ENCODE results near the gene LCAT. TPM values are rescaled to one million over a fixed set of nuclear protein-coding genes. Genes with fewer than 3 reads are reported as not detected.

LCAT gene
- polyA plus RNA-seq, 2 donors = 6.2 to 22.9 TPM

GRCh38 chr16:67969254-67970039, 25.5 kb upstream of the LCAT start:
- Histone ChIP-seq H3K4me3 (ENCODE audit: low read depth in 1 of 2, low read length in 2 of 2) (peak overlapping the region; percentile 69 to 82), H3K4me1 (ENCODE audit: control insufficient read depth in 2 of 2, insufficient read depth in 2 of 2, low read length in 1 of 2) (peaks cover 6 to 20% of the 10 kb centered on the region in 2 donors), H3K27me3 (ENCODE audit: control insufficient read depth in 1 of 2, insufficient read depth in 2 of 2, low read length in 2 of 2) (no peaks in the 10 kb centered on the region), H3K27ac (ENCODE audit: low read depth in 2 of 2, low read length in 1 of 2) (peak overlapping the region; percentile 80 to 95), H3K36me3 (ENCODE audit: control insufficient read depth in 2 of 2, insufficient read depth in 2 of 2, low read length in 1 of 2) (no peaks in the 10 kb centered on the region), H3K9me3 (ENCODE audit: control insufficient read depth in 2 of 2, insufficient read depth in 1 of 2, low read depth in 1 of 2, low read length in 1 of 2) (no peaks in the 10 kb centered on the region)
- 42 to 43% methylated on average over 40 of the region's 40 CpGs for WGBS, 2 donors

- peaks cover 10 to 20% of the 10 kb centered on the region in 2 donors for H3K4me1 ChIP-seq (ENCODE audit: control insufficient read depth in 2 of 2, insufficient read depth in 2 of 2, low read length in 1 of 2)
- 0 to 2% methylated on average over 68 to 78 of the region's 78 CpGs for WGBS, 2 donors
- no peaks in the 10 kb centered on the region for H3K36me3 ChIP-seq (ENCODE audit: control insufficient read depth in 2 of 2, insufficient read depth in 2 of 2, low read length in 1 of 2)
These were observed 24.7 kb upstream of the LCAT start, which contains the start of gene SLC12A4 for GRCh38 chr16:67968400-67969253. SLC12A4 (minus strand) TSS chr16:67968637; CDS start chr16:67968553, 84 bp downstream.

GRCh38 chr16:67967958-67968399, 24.1 kb upstream of the LCAT start:
- no peaks in the 10 kb centered on the region for H3K27me3 ChIP-seq (ENCODE audit: control insufficient read depth in 1 of 2, insufficient read depth in 2 of 2, low read length in 2 of 2)
- H3K9me3 ChIP-seq (ENCODE audit: control insufficient read depth in 2 of 2, insufficient read depth in 1 of 2, low read depth in 1 of 2, low read length in 1 of 2) = no peaks in the 10 kb centered on the region
- peaks cover 0 to 3% of the 10 kb centered on the region in 2 donors for H3K36me3 ChIP-seq (ENCODE audit: control insufficient read depth in 2 of 2, insufficient read depth in 2 of 2, low read length in 1 of 2)
- peaks cover 10 to 20% of the 10 kb centered on the region in 2 donors for H3K4me1 ChIP-seq (ENCODE audit: control insufficient read depth in 2 of 2, insufficient read depth in 2 of 2, low read length in 1 of 2)
- peak overlapping the region; percentile 95 for H3K27ac ChIP-seq (ENCODE audit: low read depth in 2 of 2, low read length in 1 of 2)
- peak overlapping the region; percentile 69 to 82 for H3K4me3 ChIP-seq (ENCODE audit: low read depth in 1 of 2, low read length in 2 of 2)
- WGBS, 2 donors = 1% methylated on average over 34 to 45 of the region's 45 CpGs

More at GRCh38 chr16:67968400-67969253, 24.7 kb upstream of the LCAT start, which contains the start of gene SLC12A4:
- H3K27ac ChIP-seq (ENCODE audit: low read depth in 2 of 2, low read length in 1 of 2) = peak within 1 kb of the TSS; percentile 95
- H3K4me3 ChIP-seq (ENCODE audit: low read depth in 1 of 2, low read length in 2 of 2) = peak within 1 kb of the TSS; percentile 69 to 82
- no peaks in the 10 kb centered on the region for H3K27me3 ChIP-seq (ENCODE audit: control insufficient read depth in 1 of 2, insufficient read depth in 2 of 2, low read length in 2 of 2)
- no peaks in the 10 kb centered on the region for H3K9me3 ChIP-seq (ENCODE audit: control insufficient read depth in 2 of 2, insufficient read depth in 1 of 2, low read depth in 1 of 2, low read length in 1 of 2)

GRCh38 chr16:67967183-67967957, 23.4 kb upstream of the LCAT start:
- Histone ChIP-seq H3K4me1 (ENCODE audit: control insufficient read depth in 2 of 2, insufficient read depth in 2 of 2, low read length in 1 of 2) (peaks cover 10 to 20% of the 10 kb centered on the region in 2 donors), H3K4me3 (ENCODE audit: low read depth in 1 of 2, low read length in 2 of 2) (peak overlapping the region; percentile 69 to 82)
- WGBS, 2 donors = 6 to 18% methylated on average over 18 of the region's 18 CpGs

GRCh38 chr16:67966549-67967182, 22.7 kb upstream of the LCAT start:
- Histone ChIP-seq H3K36me3 (ENCODE audit: control insufficient read depth in 2 of 2, insufficient read depth in 2 of 2, low read length in 1 of 2) (peaks cover 0 to 4% of the 10 kb centered on the region in 2 donors), H3K9me3 (ENCODE audit: control insufficient read depth in 2 of 2, insufficient read depth in 1 of 2, low read depth in 1 of 2, low read length in 1 of 2) (no peaks in the 10 kb centered on the region), H3K27me3 (ENCODE audit: control insufficient read depth in 1 of 2, insufficient read depth in 2 of 2, low read length in 2 of 2) (no peaks in the 10 kb centered on the region), H3K4me1 (ENCODE audit: control insufficient read depth in 2 of 2, insufficient read depth in 2 of 2, low read length in 1 of 2) (peaks cover 13 to 27% of the 10 kb centered on the region in 2 donors), H3K27ac (ENCODE audit: low read depth in 2 of 2, low read length in 1 of 2) (peak overlapping the region; percentile 21 to 95), H3K4me3 (ENCODE audit: low read depth in 1 of 2, low read length in 2 of 2) (peak overlapping the region; percentile 69 to 82)
- WGBS, 2 donors = 41 to 57% methylated on average over 3 of the region's 3 CpGs

More at GRCh38 chr16:67967183-67967957, 23.4 kb upstream of the LCAT start:
- H3K9me3 ChIP-seq (ENCODE audit: control insufficient read depth in 2 of 2, insufficient read depth in 1 of 2, low read depth in 1 of 2, low read length in 1 of 2) = no peaks in the 10 kb centered on the region
- peaks cover 0 to 4% of the 10 kb centered on the region in 2 donors for H3K36me3 ChIP-seq (ENCODE audit: control insufficient read depth in 2 of 2, insufficient read depth in 2 of 2, low read length in 1 of 2)
- H3K27ac ChIP-seq (ENCODE audit: low read depth in 2 of 2, low read length in 1 of 2) = peak overlapping the region; percentile 95
- H3K27me3 ChIP-seq (ENCODE audit: control insufficient read depth in 1 of 2, insufficient read depth in 2 of 2, low read length in 2 of 2) = no peaks in the 10 kb centered on the region

- H3K4me3 ChIP-seq (ENCODE audit: low read depth in 1 of 2, low read length in 2 of 2) = no peak overlapping the region
- WGBS, 2 donors = 49 to 64% methylated on average over 11 of the region's 11 CpGs
- peaks cover 4% of the 10 kb centered on the region in 2 donors for H3K36me3 ChIP-seq (ENCODE audit: control insufficient read depth in 2 of 2, insufficient read depth in 2 of 2, low read length in 1 of 2)
- H3K27me3 ChIP-seq (ENCODE audit: control insufficient read depth in 1 of 2, insufficient read depth in 2 of 2, low read length in 2 of 2) = no peaks in the 10 kb centered on the region
- no peaks in the 10 kb centered on the region for H3K9me3 ChIP-seq (ENCODE audit: control insufficient read depth in 2 of 2, insufficient read depth in 1 of 2, low read depth in 1 of 2, low read length in 1 of 2)
- H3K27ac ChIP-seq (ENCODE audit: low read depth in 2 of 2, low read length in 1 of 2) = peak overlapping the region in 1 of 2 donors; percentile 95
- peaks cover 18 to 33% of the 10 kb centered on the region in 2 donors for H3K4me1 ChIP-seq (ENCODE audit: control insufficient read depth in 2 of 2, insufficient read depth in 2 of 2, low read length in 1 of 2)
These were observed 22.0 kb upstream of the LCAT start for GRCh38 chr16:67965668-67966548.

GRCh38 chr16:67964477-67965131, 20.7 kb upstream of the LCAT start:
- Histone ChIP-seq H3K4me3 (ENCODE audit: low read depth in 1 of 2, low read length in 2 of 2) (no peak overlapping the region), H3K4me1 (ENCODE audit: control insufficient read depth in 2 of 2, insufficient read depth in 2 of 2, low read length in 1 of 2) (peaks cover 18 to 39% of the 10 kb centered on the region in 2 donors), H3K36me3 (ENCODE audit: control insufficient read depth in 2 of 2, insufficient read depth in 2 of 2, low read length in 1 of 2) (peaks cover 4 to 9% of the 10 kb centered on the region in 2 donors), H3K27me3 (ENCODE audit: control insufficient read depth in 1 of 2, insufficient read depth in 2 of 2, low read length in 2 of 2) (no peaks in the 10 kb centered on the region), H3K27ac (ENCODE audit: low read depth in 2 of 2, low read length in 1 of 2) (no peak overlapping the region), H3K9me3 (ENCODE audit: control insufficient read depth in 2 of 2, insufficient read depth in 1 of 2, low read depth in 1 of 2, low read length in 1 of 2) (no peaks in the 10 kb centered on the region)
- 89% methylated on average over 6 of the region's 6 CpGs for WGBS, 2 donors
